ENCODE results near the gene TRANK1.

- no peak for TF ChIP-seq EZH2 (IDR thresholded peaks at IDR 0.05; ENCODE audit: insufficient read depth, poor library complexity, severe bottlenecking)
- TF ChIP-seq EZH2phosphoT487 (IDR thresholded peaks at IDR 0.05; ENCODE audit: insufficient read depth, low read depth) = no peak
Measured at GRCh38 chr3:36919439-36920160, 25.3 kb downstream of the TRANK1 start.
